Measurements from ENCODE around the gene SLC9A5. TPM values are rescaled to one million over a fixed set of nuclear protein-coding genes. Genes with fewer than 3 reads are reported as not detected.
A peak's percentile ranks its signal among the peaks of the same experiment; 100 is the strongest.

Gene SLC9A5
- polyA plus RNA-seq, 3 donors, result 1.0 TPM; not detected in 2

GRCh38 chr16:67258161-67258835 is 9.5 kb downstream of the SLC9A5 start:
- intact Hi-C loops (cut with micrococcal nuclease), result no loop called here
- peaks cover 0 to 3% (median 0%) of the 10 kb centered on the region in 7 donors for H3K9me3 Mint-ChIP-seq
- no peak overlapping the region for H3K9ac ChIP-seq (ENCODE audit: insufficient read depth, low read length, poor library complexity, severe bottlenecking)
- no peak for TF ChIP-seq CTCF (IDR thresholded peaks at IDR 0.05)
- no peak overlapping the region for H2AFZ ChIP-seq (ENCODE audit: insufficient read depth, low read depth, low read length, poor library complexity, severe bottlenecking)
- no peaks in the 10 kb centered on the region for H3K4me1 ChIP-seq (ENCODE audit: control insufficient read depth in 1 of 2, insufficient read depth in 2 of 2, low read length in 2 of 2)
- no peak overlapping the region for H3K4me2 ChIP-seq (replicated peaks; ENCODE audit: extremely low read depth, low read length, poor library complexity, severe bottlenecking)
- H3K27me3 ChIP-seq (ENCODE audit: control insufficient read depth in 2 of 2, insufficient read depth in 2 of 2, low read length in 2 of 2), result no peaks in the 10 kb centered on the region
- H3K4me1 Mint-ChIP-seq, result peaks cover 2% of the 10 kb centered on the region
- H3K36me3 ChIP-seq (replicated peaks in 1 of 2; ENCODE audit: control insufficient read depth in 1 of 2, insufficient read depth in 2 of 2, low read length in 2 of 2), result no peaks in the 10 kb centered on the region
- no peaks in the 10 kb centered on the region for H3K9me3 ChIP-seq (replicated peaks in 1 of 2; ENCODE audit: control insufficient read depth in 1 of 2, insufficient read depth in 1 of 2, low read length in 2 of 2)
- H3K36me3 Mint-ChIP-seq, result no peaks in the 10 kb centered on the region
- no peak overlapping the region for H3K4me3 Mint-ChIP-seq
- no peak for DNase-seq
- no peaks in the 10 kb centered on the region for H4K20me1 ChIP-seq (ENCODE audit: insufficient read depth, low read length)
- no peak overlapping the region for H3K27ac ChIP-seq (ENCODE audit: low read depth in 1 of 2, low read length in 2 of 2)
- H3K4me3 ChIP-seq (replicated peaks in 1 of 3; ENCODE audit: low read depth in 2 of 3, low read length in 3 of 3), result no peak overlapping the region
- no peak overlapping the region for H3K27ac Mint-ChIP-seq
- H3K27me3 Mint-ChIP-seq (ENCODE audit: low read depth in 3 of 3), result peaks cover 5 to 9% (median 7%) of the 10 kb centered on the region in 3 donors
- H3K79me2 ChIP-seq (ENCODE audit: insufficient read depth, low read length), result no peaks in the 10 kb centered on the region
- WGBS (ENCODE audit: insufficient coverage), result 94% methylated on average over 11 of the region's 11 CpGs

- Mint-ChIP-seq H3K27me3 (ENCODE audit: low read depth in 3 of 3) (peaks cover 5 to 14% (median 9%) of the 10 kb centered on the region in 3 donors), H3K4me1 (peaks cover 2% of the 10 kb centered on the region), H3K27ac (peak overlapping the region in 2 of 7 donors; percentile 8 to 26), H3K4me3 (no peak overlapping the region), H3K36me3 (no peaks in the 10 kb centered on the region), H3K9me3 (peaks cover 0 to 3% (median 0%) of the 10 kb centered on the region in 7 donors)
- no peaks in the 10 kb centered on the region for H3K79me2 ChIP-seq (ENCODE audit: insufficient read depth, low read length)
- no peak overlapping the region for H2AFZ ChIP-seq (ENCODE audit: insufficient read depth, low read depth, low read length, poor library complexity, severe bottlenecking)
- H3K4me2 ChIP-seq (replicated peaks; ENCODE audit: extremely low read depth, low read length, poor library complexity, severe bottlenecking), result no peak overlapping the region
- no peaks in the 10 kb centered on the region for H3K9me3 ChIP-seq (replicated peaks in 1 of 2; ENCODE audit: control insufficient read depth in 1 of 2, insufficient read depth in 1 of 2, low read length in 2 of 2)
- intact Hi-C loops (cut with micrococcal nuclease), result no loop called here
- no peak for TF ChIP-seq CTCF (IDR thresholded peaks at IDR 0.05)
- H3K4me1 ChIP-seq (ENCODE audit: control insufficient read depth in 1 of 2, insufficient read depth in 2 of 2, low read length in 2 of 2), result no peaks in the 10 kb centered on the region
- H3K27me3 ChIP-seq (ENCODE audit: control insufficient read depth in 2 of 2, insufficient read depth in 2 of 2, low read length in 2 of 2), result no peaks in the 10 kb centered on the region
- H3K27ac ChIP-seq (ENCODE audit: low read depth in 1 of 2, low read length in 2 of 2), result no peak overlapping the region
- no peaks in the 10 kb centered on the region for H4K20me1 ChIP-seq (ENCODE audit: insufficient read depth, low read length)
- DNase-seq, result no peak
- H3K36me3 ChIP-seq (replicated peaks in 1 of 2; ENCODE audit: control insufficient read depth in 1 of 2, insufficient read depth in 2 of 2, low read length in 2 of 2), result no peaks in the 10 kb centered on the region
- 98% methylated on average over 11 of the region's 12 CpGs for WGBS (ENCODE audit: insufficient coverage)
- H3K4me3 ChIP-seq (replicated peaks in 1 of 3; ENCODE audit: low read depth in 2 of 3, low read length in 3 of 3), result no peak overlapping the region
- no peak overlapping the region for H3K9ac ChIP-seq (ENCODE audit: insufficient read depth, low read length, poor library complexity, severe bottlenecking)
These were observed 10.9 kb downstream of the SLC9A5 start for GRCh38 chr16:67259705-67260104.
